Activated naive CD8-positive, alpha-beta T cell treated with anti-CD3 and anti-CD28 coated beads for 36 hours (primary cell): ENCODE measurements around the gene PDE3B. TPM values are rescaled to one million over a fixed set of nuclear protein-coding genes. Genes with fewer than 3 reads are reported as not detected.
"Not testable (repeated sequence)": the region's sequence is repeated elsewhere in the genome, so short reads cannot be mapped to it uniquely, and the experiment has no call there.

Experiments used
- DNase-seq: peaks from one replicate; pipeline ENCODE4 v3.0.0; 2021
- H3K27ac Mint-ChIP-seq: one replicate; pipeline ENCODE4 v1.8.0; 2022; ENCODE audit warnings: mild to moderate bottlenecking, moderate library complexity, mixed read lengths
- H3K27me3 Mint-ChIP-seq: one replicate; pipeline ENCODE4 v1.8.0; 2022; ENCODE audit warnings: mild to moderate bottlenecking, mixed read lengths
- H3K36me3 Mint-ChIP-seq: one replicate; pipeline ENCODE4 v1.8.0; 2021; ENCODE audit warnings: mild to moderate bottlenecking, mixed read lengths
- H3K4me1 Mint-ChIP-seq: one replicate; pipeline ENCODE4 v1.8.0; 2021; ENCODE audit warnings: mixed read lengths
- H3K4me3 Mint-ChIP-seq: one replicate; pipeline ENCODE4 v1.8.0; 2022; ENCODE audit warnings: mild to moderate bottlenecking, moderate library complexity, mixed read lengths
- H3K9me3 Mint-ChIP-seq: one replicate; pipeline ENCODE4 v1.8.0; 2022; ENCODE audit warnings: mixed read lengths
- total RNA-seq, 2 experiments: library from RNA; stranded (reverse); gene quantifications; one replicate each; pipeline ENCODE4 v1.2.3, GENCODE V29; 2021

PDE3B gene
- total RNA-seq, 2 experiments from 2014 or later: 44.4 to 46.5 TPM

GRCh38 chr11:14679662-14680061 lies 36.1 kb downstream of the PDE3B start:
- Mint-ChIP-seq H3K27me3 (no peaks in the 10 kb centered on the region), H3K36me3 (peaks cover 78% of the 10 kb centered on the region), H3K4me1 (peaks cover 44% of the 10 kb centered on the region), H3K9me3 (peaks cover 31% of the 10 kb centered on the region), H3K4me3 (no peak overlapping the region), H3K27ac (peak overlapping the region; percentile 65)
- DNase-seq: no peak

DNA sequence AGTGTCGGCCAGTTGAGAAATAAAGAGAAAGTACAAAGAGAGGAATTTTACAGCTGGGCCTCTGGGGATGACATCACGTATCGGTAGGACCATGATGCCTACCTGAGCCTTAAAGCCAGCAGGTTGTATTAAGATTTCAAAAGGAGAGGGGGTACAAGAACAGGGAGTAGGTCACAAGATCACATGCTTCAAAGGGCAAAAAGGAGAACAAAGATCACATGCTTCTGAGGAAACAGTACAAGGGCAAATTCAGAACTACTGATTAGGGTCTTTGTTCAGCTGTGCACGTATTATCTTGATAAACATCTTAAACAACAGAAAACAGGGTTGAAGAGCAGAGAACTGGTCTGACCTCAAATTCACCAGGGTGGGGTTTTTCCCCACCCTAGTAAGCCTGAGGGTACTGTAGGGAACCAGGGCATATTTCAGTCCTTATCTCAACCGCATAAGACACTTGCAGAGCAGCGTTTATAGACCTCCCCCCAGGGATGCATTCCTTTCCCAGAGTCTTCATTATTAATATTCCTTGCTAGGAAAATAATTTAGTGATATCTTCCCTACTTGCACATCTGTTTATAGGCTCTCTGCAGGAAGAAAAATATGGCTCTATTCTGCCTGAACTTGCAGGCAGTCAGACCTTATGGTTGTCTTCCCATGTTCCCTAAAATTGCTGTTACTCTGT lies 40.8 kb downstream of the PDE3B start:
- DNase-seq, H3K27me3 Mint-ChIP-seq, H3K4me3 Mint-ChIP-seq: not testable (repeated sequence)
- peaks cover 25% of the 10 kb centered on the region for H3K9me3 Mint-ChIP-seq
- peaks cover 60% of the 10 kb centered on the region for H3K36me3 Mint-ChIP-seq
- peaks cover 52% of the 10 kb centered on the region for H3K4me1 Mint-ChIP-seq
- peak overlapping the region; percentile 66 for H3K27ac Mint-ChIP-seq

DNA sequence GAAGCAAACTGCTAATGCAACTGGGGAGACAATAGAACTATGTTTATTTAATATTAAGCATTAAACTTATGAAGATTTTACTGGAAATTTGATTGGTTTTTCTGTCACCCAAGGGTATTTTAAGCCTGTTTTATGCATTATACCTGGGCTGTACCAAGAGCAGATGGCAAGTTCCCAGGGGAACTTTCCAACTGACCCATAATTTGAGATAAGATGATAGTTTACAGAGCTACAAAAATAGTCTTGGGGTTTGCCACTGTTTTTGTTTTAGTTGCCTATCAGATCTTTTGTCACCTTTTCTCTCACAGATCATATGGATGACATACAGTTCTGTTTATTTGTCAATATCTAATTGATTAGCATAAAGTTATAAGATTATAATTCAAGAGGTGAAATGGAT lies 43.9 kb downstream of the PDE3B start:
- H3K36me3 Mint-ChIP-seq: peaks cover 51% of the 10 kb centered on the region
- no peak for DNase-seq
- H3K27me3 Mint-ChIP-seq: no peaks in the 10 kb centered on the region
- H3K27ac Mint-ChIP-seq: no peak overlapping the region
- H3K9me3 Mint-ChIP-seq: peaks cover 25% of the 10 kb centered on the region
- H3K4me3 Mint-ChIP-seq: no peak overlapping the region
- H3K4me1 Mint-ChIP-seq: peaks cover 40% of the 10 kb centered on the region

DNA sequence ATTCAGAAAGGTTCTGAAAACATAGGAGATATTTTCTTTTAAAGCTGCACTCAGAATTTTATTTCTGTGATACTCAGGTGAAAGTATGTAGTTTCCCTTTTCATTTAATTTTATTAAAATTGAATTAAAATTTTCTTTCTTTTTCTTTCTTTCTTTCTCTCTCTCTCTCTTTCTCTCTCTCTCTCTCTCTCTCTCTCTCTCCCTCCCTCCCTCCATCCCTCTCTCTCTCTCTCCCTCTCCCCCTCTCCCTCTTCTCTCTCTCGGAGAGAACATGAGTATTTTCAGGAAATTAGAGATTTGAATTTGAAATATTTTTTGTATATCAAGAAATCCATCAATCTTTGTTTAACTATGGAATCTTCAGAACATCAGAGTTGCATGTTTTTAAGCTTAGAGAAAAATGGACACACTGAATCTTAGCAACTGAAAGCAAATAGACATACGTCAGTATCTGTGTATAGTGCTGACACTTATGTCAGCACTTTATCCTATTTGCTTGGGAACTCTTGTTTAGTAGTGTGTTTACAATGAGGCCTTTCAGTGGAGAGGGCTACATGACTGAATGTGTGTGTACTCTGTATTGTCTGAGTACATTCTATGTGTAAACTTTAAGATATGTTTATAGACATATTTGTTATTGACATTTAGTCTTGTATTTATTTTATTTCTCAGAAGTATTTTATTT lies 44.5 kb downstream of the PDE3B start:
- Mint-ChIP-seq H3K4me3 (no peak overlapping the region), H3K9me3 (peaks cover 25% of the 10 kb centered on the region), H3K27ac (peak overlapping the region; percentile 43), H3K27me3 (no peaks in the 10 kb centered on the region), H3K36me3 (peaks cover 56% of the 10 kb centered on the region), H3K4me1 (peaks cover 40% of the 10 kb centered on the region)
- no peak for DNase-seq

DNA sequence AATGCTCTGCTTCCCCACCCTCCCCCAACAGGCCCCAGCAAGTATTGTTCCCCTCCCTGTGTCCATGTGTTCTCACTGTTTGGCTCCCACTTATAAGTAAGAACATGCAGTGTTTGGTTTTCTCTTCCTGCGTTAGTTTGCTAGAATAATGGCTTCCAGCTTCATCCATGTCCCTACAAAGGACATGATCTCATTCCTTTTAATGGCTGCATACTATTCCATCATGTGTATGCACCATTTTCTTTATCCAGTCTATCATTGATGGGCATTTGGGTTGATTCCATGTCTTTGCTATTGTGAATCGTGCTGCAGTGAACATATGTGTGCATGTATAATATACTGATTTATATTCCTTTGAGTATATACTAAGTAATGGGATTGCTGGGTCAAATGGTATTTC lies 52.1 kb downstream of the PDE3B start:
- H3K4me3 Mint-ChIP-seq, H3K27ac Mint-ChIP-seq, H3K27me3 Mint-ChIP-seq, DNase-seq: not testable (repeated sequence)
- Mint-ChIP-seq H3K9me3 (peaks cover 32% of the 10 kb centered on the region), H3K36me3 (peaks cover 60% of the 10 kb centered on the region), H3K4me1 (peaks cover 32% of the 10 kb centered on the region)

DNA sequence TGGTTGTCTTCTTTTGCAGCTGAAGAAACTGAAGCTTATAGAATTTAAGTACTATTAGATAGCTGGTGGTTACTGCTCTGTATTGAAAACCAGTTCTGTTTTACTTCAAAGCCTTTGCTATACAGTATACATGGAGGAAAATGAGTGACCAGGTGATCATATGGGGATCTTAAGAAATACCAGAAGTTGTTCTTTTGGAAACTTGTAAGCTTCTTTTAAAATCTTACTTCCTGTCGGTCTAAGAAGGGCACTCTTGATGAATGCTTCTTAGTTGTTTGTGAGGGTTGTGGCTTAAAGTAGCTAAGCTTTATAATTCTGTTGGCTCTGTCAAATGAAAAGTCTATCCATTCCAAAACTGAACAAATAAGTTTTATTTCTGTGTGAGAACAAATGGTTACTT lies 55.2 kb downstream of the PDE3B start:
- Mint-ChIP-seq H3K27ac (peak overlapping the region; percentile 75), H3K27me3 (no peaks in the 10 kb centered on the region), H3K4me3 (peak overlapping the region; percentile 5), H3K36me3 (peaks cover 62% of the 10 kb centered on the region), H3K9me3 (peaks cover 33% of the 10 kb centered on the region), H3K4me1 (peaks cover 39% of the 10 kb centered on the region)
- no peak for DNase-seq

GRCh38 chr11:14700593-14700992 lies 57.0 kb downstream of the PDE3B start:
- H3K9me3 Mint-ChIP-seq: peaks cover 31% of the 10 kb centered on the region
- H3K4me3 Mint-ChIP-seq: peak overlapping the region; percentile 60
- peak overlapping the region; percentile 14 for H3K27ac Mint-ChIP-seq
- no peak for DNase-seq
- H3K36me3 Mint-ChIP-seq: peaks cover 61% of the 10 kb centered on the region
- H3K27me3 Mint-ChIP-seq: no peaks in the 10 kb centered on the region
- H3K4me1 Mint-ChIP-seq: peaks cover 39% of the 10 kb centered on the region

DNA sequence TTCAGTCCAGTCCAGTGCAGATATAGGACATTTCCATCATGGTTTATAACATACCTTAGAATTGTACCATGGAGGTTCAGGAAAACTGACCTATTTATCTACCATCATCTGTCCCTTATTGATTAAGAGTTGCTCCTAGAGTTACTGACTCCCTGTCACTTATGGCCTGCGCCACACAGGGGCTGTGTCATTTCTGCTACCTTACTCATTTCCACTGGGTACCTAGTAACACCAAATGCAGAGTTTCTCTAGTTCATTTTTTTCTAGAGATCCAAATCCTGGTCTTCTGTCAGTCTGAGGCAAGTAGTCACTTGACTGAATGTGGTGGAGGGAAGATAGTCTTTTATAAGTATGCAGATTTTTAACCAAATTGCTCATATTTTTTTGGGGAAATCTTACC lies 59.2 kb downstream of the PDE3B start:
- Mint-ChIP-seq H3K36me3 (peaks cover 60% of the 10 kb centered on the region), H3K27ac (no peak overlapping the region), H3K4me1 (peaks cover 35% of the 10 kb centered on the region), H3K4me3 (no peak overlapping the region), H3K27me3 (no peaks in the 10 kb centered on the region), H3K9me3 (peaks cover 31% of the 10 kb centered on the region)
- no peak for DNase-seq

- Mint-ChIP-seq H3K36me3 (peaks cover 67% of the 10 kb centered on the region), H3K27ac (no peak overlapping the region)
Observed at GRCh38 chr11:14703731-14704130, 60.1 kb downstream of the PDE3B start.

DNA sequence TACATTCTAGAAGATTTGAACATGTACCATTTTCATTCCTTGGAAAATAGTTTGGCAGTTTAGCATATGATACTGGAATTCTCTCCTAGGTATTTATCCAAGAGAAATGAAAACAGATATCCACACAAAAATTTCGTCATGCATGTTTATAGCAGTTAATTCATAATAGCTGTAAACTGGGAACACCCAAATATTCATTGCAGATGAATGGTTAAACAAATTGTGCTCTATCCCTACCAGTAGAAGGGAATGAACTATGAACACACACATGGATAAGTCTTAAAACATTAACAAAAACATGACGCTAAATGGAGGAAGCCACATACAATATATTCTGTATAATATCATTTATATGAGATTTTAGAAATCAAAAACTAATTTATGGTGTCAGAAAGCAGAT lies 61.5 kb downstream of the PDE3B start:
- DNase-seq: no peak
- no peak overlapping the region for H3K4me3 Mint-ChIP-seq
- H3K36me3 Mint-ChIP-seq: peaks cover 76% of the 10 kb centered on the region
- H3K27ac Mint-ChIP-seq: no peak overlapping the region
- no peaks in the 10 kb centered on the region for H3K27me3 Mint-ChIP-seq
- H3K9me3 Mint-ChIP-seq: peaks cover 48% of the 10 kb centered on the region
- peaks cover 33% of the 10 kb centered on the region for H3K4me1 Mint-ChIP-seq

More at GRCh38 chr11:14703731-14704130, 60.1 kb downstream of the PDE3B start:
- H3K9me3 Mint-ChIP-seq: peaks cover 37% of the 10 kb centered on the region
- H3K4me3 Mint-ChIP-seq: no peak overlapping the region
- no peaks in the 10 kb centered on the region for H3K27me3 Mint-ChIP-seq
- no peak for DNase-seq
- peaks cover 30% of the 10 kb centered on the region for H3K4me1 Mint-ChIP-seq

- Mint-ChIP-seq H3K4me1 (peaks cover 38% of the 10 kb centered on the region), H3K27me3 (no peaks in the 10 kb centered on the region), H3K4me3 (peak overlapping the region; percentile 22), H3K27ac (peak overlapping the region; percentile 87), H3K9me3 (peaks cover 31% of the 10 kb centered on the region), H3K36me3 (peaks cover 48% of the 10 kb centered on the region)
- DNase-seq: peak; percentile 20
Observed at GRCh38 chr11:14713496-14714244, 70.1 kb downstream of the PDE3B start.

GRCh38 chr11:14715669-14716068 lies 72.1 kb downstream of the PDE3B start:
- peaks cover 18% of the 10 kb centered on the region for H3K9me3 Mint-ChIP-seq
- not testable (repeated sequence) for DNase-seq, H3K27me3 Mint-ChIP-seq, H3K4me3 Mint-ChIP-seq
- H3K36me3 Mint-ChIP-seq: peaks cover 29% of the 10 kb centered on the region
- H3K27ac Mint-ChIP-seq: peak overlapping the region; percentile 31
- peaks cover 22% of the 10 kb centered on the region for H3K4me1 Mint-ChIP-seq

- peaks cover 10% of the 10 kb centered on the region for H3K9me3 Mint-ChIP-seq
- DNase-seq: no peak
- H3K36me3 Mint-ChIP-seq: peaks cover 25% of the 10 kb centered on the region
- no peak overlapping the region for H3K4me3 Mint-ChIP-seq
- no peak overlapping the region for H3K27ac Mint-ChIP-seq
- H3K4me1 Mint-ChIP-seq: peaks cover 24% of the 10 kb centered on the region
- H3K27me3 Mint-ChIP-seq: no peaks in the 10 kb centered on the region
Observed at GRCh38 chr11:14722496-14722895, 78.9 kb downstream of the PDE3B start.

- peaks cover 34% of the 10 kb centered on the region for H3K36me3 Mint-ChIP-seq
- H3K4me3 Mint-ChIP-seq: no peak overlapping the region
- H3K27ac Mint-ChIP-seq: no peak overlapping the region
- no peak for DNase-seq
- no peaks in the 10 kb centered on the region for H3K27me3 Mint-ChIP-seq
- peaks cover 12% of the 10 kb centered on the region for H3K9me3 Mint-ChIP-seq
- H3K4me1 Mint-ChIP-seq: peaks cover 42% of the 10 kb centered on the region
Observed at GRCh38 chr11:14725150-14725549, 81.5 kb downstream of the PDE3B start.

DNA sequence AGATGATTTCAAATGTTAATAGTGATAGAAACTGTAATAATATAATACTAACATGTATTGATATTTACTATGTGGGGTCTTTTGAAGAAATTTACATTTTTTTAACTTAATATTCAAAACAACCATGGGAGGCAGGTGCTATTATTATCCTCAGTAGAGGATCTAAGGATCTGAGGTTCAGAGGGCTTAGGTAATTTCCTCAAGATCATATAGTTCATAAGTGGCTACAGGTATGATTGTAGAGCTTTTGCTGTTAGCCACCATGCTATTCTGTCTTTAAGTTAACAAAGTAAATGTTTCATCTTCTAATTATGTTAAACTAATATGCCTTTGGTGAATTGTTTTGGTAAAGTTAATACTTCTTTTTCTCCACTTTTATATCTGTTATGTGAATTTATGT lies 83.6 kb downstream of the PDE3B start:
- DNase-seq: no peak
- Mint-ChIP-seq H3K36me3 (peaks cover 39% of the 10 kb centered on the region), H3K4me3 (no peak overlapping the region), H3K4me1 (peaks cover 50% of the 10 kb centered on the region), H3K27me3 (no peaks in the 10 kb centered on the region), H3K27ac (no peak overlapping the region), H3K9me3 (peaks cover 12% of the 10 kb centered on the region)
